HG03575 (cell line): ENCODE results near the gene ZNF709.
"Not testable (repeated sequence)": the region's sequence is repeated elsewhere in the genome, so short reads cannot be mapped to it uniquely, and the experiment has no call there.

Experiments used
- ATAC-seq: cut with Tn5 transposase; IDR thresholded peaks from one replicate; pipeline ENCODE4 v1.9.1; 2021; ENCODE audit not compliant: unreplicated experiment, insufficient number of reproducible peaks, low FRiP score; ENCODE audit errors: extremely low read depth

The ZNF709 gene

DNA sequence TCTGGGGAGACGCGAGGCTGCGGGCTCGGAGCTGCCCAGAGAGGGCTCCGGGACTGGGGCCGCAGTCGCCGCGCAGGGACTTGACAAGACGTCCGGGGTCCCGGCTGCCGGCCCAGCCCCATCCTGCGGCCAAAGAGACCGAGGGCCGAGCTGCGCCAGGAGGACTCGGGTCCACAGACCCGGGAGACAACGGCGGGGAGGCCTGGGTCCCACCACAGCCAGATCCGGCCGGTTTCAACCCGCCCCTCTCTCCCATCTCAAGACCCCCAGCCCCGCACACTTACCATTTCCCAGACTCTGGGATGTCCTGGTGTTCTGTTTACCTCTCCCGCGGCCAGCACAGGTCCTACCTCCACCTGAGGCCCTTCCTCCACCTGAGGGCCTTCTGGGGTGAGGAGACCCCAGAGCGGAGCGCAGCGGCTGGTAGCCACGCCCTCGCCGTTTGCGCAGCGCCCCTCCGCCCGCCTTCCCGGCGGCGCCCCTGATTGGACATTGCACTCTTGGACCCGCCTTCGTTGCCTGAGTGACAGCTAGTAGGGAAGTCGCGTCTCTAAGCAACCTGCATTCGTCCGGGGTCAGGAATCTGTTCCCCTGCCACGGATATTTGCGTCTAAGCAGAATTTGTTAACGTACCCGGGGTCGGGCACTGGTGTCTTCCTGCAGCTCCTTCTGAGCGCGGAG is at the start of gene ZNF709:
ZNF709 (minus strand) TSS at position 446 of the 681 bp plus-strand sequence; CDS start at position 287, 159 bp downstream.
- no peak for ATAC-seq

DNA sequence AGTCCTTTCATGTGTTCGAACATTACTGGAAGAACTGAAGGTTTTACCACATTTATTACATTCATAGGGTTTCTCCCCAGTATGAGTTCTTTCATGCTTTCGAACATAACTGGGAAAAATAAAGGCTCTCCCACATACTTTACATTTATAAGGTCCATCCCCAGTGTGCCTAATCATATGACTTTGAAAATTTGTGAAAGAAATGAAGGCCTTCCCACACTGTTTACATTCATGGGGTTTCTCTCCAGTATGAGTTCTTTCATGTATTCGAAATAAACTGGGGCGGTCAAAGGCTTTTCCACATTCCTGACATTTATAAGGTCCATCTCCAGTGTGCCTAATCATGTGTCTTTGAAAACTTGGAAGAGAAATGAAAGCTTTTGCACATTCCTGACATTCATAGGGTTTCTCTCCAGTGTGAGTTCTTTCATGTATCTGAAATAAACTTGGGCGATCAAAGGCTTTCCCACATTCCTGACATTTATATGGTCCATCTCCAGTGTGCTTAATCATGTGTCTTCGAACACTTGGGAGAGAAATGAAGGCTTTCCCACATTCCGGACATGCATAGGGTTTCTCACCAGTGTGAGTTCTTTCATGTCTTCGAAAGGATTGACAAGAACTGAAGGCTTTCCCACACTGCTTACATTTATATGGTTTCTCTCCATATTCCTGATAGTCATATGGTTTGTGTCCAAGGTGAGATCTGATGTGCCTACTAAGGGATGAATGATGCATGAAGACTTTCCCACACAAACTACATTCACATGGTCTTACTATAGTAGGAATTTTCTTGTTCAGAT is 42.6 kb upstream of the ZNF709 start:
- no peak for ATAC-seq

DNA sequence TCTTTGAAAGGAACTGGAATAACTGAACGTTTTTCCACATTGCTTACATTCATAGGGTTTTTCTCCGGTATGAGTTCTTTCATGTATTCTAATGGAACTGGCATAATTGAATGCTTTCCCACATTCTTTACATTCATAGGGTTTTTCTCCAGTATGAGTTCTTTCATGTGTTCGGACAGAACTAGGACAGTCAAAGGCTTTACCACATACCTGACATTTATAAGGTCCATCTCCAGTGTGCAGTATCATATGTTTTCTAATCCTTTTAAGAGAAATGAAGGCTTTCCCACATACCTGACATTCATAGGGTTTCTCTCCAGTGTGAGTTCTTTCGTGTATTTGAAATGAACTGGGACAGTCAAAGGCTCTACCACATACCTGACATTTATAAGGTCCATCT is 41.9 kb upstream of the ZNF709 start:
- ATAC-seq, result no peak

DNA sequence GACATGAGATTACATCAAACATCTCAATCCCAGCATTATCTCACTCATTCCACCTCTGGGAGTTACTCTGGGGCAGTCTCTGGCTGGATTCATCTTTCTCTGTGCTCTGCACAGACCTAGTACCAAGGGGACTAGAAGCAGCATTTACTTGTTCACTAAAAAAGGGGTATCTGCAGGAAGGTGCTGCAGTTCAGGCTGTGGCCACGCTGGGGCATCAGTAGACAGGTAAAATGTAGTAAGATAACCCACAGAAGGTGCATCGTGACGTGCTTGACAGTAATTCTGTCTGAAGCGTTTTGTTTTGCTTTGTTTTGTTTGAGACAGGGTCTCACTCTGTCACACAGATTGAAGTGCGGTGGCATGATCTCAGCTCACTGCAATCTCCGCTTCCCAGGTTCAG is 37.4 kb upstream of the ZNF709 start:
- no peak for ATAC-seq

DNA sequence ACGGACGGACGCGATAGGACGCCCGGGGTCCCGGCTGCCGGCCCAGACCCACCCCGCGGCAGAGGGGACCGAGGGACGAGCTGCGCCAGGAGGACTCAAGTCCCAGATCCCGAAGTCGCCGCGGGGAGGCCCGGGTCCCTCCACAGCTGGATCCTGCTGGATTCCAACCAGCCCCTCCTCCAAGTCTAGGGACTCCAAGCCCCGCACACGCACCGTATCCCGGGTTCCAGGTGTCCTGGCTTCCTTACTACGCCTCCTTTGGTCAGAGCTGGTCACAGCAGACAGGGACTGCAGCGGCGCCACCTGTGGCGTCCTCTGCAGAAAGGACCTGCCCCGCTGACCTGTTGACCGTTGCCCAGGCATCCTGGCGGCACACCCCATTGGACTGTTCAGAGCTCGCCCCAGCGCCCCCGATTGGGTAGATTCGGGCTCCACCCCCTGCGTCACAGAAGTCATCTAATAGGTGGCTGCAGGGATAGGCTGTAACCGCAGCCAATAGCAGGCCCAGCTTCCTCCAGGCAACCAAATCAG is 29.0 kb upstream of the ZNF709 start:
- no peak for ATAC-seq

DNA sequence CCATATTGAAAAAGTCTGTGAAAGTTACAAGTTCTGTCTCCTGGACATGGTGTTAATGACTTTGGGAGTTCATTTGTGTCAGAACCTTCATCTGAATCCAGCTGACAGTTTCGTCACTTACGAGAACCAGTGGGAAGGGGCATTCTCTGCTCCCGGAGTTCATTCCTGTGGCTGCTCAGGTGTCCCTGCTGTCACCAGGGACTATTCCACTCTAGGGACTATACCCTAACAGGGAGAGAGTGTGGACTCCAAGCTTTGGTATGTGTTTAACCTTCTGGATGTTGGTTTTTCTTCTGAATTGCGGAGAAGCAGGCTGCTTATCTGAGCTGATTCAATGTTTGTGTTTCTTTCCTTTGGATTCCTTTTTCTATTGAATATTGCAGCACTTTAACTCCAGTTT is 12.4 kb upstream of the ZNF709 start:
- no peak for ATAC-seq

DNA sequence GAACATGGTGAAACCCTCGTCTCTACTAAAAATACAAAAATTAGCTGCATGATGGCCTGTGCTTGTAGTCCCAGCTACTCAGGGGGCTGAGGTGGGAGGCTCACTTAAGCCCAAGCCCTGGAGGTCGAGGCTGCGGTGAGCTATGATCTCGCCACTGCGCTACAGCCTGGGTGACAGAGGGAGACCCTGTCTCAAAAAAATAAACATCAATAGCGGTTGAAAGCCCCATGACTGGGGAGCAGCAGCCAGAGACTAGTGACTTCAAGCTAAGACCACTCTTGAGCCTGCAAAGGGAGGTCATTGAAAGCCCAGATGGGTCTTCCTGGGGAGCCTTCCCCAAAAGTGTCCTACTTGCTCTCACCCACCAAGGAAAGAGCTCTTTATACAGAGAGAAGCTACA is 11.9 kb upstream of the ZNF709 start:
- ATAC-seq, result no peak

DNA sequence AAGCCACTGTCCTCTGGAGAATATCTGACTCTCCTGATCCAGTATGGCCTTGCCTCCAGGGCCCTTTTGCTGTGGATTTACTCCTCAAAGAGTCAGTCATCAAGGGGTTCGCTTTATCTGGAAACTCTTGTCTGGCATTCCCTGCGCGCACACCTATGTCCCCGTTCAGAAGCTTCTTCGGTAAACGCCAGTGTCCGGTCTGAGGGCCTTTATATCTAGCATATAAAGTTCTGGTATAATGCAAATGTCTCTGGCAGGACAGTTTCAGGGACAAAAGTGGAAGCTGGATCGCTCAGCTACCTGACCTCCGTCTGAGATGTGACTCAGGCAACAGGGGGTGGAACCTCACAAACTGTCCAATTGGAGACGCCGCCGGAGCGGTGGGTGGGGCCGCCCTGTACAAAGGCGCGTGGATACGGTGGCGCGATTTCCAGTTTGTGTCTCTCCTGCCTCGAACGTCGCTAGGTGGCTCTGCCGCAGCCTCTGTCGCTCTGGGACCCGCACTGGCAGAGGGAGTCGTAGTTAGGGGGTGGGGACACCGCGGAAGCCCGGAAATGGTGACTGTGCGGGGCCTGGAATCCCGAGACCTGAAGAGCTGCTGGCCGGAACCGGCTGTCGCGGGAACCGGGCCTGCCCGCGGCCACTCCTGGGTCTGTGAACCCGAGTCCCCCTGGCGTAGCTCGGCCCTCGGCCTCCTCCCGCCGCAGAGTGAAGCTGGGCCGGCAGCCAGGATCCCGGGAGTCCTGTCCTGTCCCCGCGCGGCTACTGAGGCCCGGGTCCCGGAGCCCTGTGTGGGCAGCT is 10.6 kb upstream of the ZNF709 start:
- ATAC-seq, result no peak

DNA sequence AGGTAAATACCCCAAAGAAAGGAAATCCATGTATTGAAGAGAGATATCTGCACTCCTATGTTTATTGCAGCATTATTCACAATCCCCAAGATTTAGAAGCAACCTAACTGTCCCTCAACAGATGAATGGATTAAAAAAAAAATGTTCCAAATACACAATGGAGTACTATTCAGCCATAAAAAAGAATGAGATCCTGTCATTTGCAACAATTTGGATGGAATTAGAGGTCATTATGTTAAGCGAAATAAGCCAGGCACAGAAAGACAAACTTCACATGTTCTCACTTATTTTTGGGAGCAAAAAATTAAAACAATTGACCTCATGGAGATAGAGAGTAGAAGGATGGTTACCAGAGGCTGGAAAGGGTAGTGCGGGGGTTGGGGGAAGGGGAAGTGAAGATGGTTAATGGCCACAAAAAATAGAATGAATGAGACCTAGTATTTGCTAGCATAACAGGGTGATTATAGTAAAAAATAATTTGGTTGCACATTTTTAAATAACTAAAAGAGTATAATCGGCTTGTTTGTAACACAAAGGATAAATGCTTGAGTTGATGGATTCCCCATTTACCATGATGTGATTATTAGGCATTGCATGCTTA is 9.7 kb upstream of the ZNF709 start:
- ATAC-seq, result no peak

DNA sequence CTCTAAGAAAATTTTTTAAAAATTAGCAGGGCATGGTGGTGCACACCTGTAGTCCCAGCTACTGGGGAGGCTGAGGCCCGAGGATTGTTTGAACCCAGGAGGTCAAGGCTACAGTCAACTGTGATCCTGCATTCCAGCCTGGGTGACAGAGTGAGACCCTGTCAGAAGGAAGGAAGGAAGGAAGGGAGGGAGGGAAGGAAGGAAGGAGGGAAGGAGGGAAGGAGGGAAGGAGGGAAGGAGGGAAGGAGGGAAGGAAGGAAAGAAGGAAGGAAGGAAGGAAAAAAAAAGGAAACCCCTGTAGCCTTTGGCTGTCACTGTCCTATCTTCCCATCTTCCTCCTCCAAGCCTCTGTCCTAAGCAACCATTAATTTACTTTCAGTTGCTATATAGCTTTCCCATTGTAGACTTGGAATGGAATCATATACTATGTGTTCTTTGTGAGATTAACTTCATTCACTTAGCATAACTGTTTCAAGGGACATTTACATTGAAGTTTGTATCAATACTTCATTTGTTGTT is 1.7 kb upstream of the ZNF709 start:
- not testable (repeated sequence) for ATAC-seq

DNA sequence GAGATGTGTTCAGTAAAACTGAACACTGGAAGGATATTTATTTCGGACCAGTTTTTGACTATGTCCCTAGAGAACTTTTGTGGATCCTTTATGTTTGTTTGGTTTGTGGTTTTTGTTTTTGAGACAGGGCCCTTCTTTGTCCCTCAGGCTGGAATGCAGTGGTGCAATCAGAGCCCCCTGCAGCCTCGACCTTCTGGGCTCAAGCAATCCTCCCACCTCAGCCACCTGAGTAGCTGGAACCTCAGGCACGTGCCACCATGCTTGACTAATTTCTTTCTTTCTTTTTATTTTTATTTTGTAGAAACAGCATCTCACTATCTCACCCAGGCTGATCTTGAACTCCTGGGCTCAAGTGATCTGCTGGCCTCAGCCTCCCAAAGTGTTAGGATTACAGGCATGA is 955 bp upstream of the ZNF709 start:
- ATAC-seq, result no peak

DNA sequence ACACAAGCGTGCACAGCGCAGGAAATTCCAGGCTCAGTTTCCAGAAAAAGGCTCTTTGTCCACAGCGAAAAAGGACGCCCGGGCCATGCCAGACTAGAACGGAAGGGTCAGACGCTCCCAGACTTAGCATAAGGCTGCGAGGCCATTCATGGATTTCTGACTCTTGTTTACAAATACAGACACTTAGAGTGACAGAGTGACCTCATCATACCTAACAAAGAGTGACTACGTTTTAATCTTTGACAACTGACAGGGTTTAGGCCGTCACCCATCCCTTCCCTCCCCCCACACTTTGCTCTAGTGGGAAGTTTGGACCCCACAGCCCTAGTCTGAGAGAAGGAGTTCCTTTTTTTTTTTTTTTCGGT is 418 bp upstream of the ZNF709 start:
- ATAC-seq, result no peak

DNA sequence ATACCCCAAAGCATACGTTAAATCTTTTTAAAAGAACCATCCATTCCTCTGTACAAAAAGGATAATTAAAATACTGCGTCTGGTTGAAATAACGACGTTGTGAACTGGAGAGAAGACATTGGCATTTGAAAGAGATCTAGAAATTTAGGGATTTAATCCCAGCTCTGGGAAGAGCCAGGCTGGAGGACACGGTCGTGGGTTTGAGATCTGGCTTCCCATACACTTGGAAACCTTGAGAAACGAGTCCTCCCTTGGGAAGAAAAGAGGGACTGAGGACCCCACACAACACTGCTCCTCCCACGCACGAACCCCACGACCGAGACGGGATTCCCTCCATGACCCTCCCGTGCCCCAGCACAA is 625 bp downstream of the ZNF709 start:
- no peak for ATAC-seq

DNA sequence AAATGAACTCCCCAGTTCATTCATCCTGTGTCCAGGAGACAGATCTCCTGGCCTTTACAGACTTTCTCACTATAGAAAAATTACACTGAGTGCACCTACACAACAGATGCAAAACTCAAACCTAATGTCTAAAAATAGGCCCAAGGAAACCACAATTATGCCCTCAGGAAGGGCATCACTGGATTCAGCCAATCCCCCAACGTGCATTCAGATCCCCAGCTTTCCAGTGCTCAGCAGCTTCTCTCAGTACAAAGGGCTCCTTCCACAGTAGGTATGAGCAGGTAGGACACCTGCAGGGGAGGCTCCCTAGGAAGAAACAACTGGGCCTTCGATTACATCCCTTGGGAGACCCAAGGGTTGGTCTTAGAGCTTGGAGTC is 2.1 kb downstream of the ZNF709 start:
- no peak for ATAC-seq

DNA sequence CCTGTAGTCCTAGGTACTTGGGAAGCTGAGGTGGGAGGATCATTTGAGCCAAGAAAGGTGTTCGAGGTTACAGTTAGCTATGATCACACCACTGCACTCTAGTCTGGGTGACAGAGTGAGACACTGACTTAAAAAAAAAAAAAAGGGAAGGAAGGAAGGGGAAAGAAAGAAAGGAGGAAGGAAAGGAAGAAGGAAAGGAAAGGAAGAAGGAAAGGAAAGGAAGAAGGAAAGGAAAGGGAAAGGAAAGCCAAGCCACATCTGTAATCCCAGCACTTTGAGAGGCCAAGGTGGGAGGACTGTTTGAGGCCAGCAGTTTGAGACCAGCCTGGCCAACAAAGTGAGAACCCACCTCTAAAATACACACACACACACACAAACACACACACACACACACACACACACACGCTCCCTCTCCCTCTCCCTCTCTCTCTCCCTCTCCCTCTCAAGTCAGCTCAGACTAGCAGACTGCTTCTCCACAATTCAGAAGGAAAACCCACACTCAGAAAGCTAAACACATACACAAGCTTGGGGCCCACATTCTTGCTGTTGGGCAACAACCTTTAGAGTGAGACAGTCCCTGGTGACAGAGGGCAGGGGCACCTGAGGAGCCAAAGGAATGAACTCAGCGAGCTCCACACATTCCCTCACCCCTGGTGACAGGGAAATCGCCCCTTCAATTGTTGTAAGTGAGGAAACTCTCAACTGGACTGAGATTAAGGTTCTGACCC is 2.7 kb downstream of the ZNF709 start:
- no peak for ATAC-seq

DNA sequence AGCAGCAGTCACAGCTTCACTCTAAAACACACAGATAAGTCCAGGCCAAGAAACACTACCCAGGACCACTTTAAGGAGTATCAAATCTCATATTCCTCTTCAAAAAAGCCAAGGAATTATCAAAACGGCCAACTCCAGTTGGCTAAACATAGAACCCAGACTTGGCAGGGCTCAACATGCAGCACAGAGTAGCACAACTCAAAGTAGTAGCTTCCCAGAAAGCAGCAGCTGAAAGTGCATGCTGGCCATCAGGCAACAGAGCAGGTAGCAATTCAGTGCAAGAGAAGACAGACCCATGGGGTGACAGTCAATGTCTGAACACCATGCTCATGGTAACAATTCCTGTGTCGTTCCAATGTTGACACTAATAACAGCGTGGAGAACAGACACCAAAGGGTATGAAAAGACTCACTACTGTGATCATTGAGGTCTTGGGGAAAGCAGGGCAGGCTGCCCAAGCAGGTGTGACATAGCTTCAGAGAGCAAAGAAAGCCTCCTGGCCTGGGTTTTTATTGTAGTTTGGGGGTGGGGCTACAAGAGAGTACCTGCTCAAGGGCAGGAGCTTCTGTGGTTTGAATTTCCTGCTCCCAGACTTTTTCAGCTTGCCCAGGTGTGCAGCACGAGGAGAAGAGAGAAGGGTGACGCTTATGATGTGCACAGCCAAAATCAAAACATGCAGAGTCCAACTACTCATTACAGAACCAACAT is 6.2 kb downstream of the ZNF709 start:
- no peak for ATAC-seq

DNA sequence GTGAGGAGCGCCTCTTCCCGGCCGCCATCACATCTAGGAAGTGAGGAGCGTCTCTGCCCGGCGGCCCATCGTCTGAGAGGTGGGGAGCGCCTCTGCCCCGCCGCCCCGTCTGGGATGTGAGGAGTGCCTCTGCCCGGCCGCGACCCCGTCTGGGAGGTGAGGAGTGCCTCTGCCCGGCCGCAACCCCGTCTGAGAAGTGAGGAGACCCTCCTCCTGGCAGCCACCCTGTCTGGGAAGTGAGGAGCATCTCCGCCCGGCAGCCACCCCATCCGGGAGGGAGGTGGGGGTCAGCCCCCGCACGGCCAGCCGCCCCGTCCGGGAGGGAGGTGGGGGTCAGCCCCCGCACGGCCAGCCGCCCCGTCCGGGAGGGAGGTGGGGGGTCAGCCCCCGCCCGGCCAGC is 17.0 kb downstream of the ZNF709 start:
- ATAC-seq, result not testable (repeated sequence)

DNA sequence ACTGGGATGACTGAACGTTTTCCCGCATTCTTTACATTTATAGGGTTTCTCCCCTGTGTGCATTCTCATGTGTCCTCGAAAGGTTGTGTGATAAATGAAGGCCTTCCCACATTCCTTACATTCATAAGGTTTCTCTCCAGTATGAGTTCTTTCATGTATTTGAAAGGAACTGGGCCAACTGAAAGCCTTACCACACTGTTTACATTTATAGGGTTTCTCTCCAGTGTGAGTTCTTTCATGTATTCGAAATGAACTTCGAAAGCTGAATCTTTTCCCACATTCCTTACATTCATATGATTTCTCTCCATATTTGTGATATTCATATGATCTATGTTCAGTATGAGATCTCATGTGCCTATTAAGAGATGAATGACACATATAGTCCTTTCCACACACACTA is 19.4 kb downstream of the ZNF709 start:
- no peak for ATAC-seq
